Tibial nerve (tissue), 4 donors: Measurements from ENCODE around the gene PDE8B.

Experiments
- EP300 ChIP-seq, 2 donors: sonication (generic); formaldehyde crosslinking; IDR thresholded peaks; one replicate each; pipeline ENCODE4 v1.6.1; 2017; ENCODE audit warnings: antibody characterized with exemption in 2 of 2, mild to moderate bottlenecking in 1 of 2
- POLR2A ChIP-seq, 2 donors: fragments of 450-650 bp; IDR thresholded peaks; one replicate each; pipeline ENCODE4 v1.6.1; 2017; ENCODE audit warnings: antibody characterized with exemption in 2 of 2, mild to moderate bottlenecking in 2 of 2, moderate library complexity in 2 of 2
- TF ChIP-seq, protein P1 (sequence below), 5 experiments: fragments of 200-600 bp in 3 of 5; fragments of 450-650 bp in 2 of 5; sonication (generic) in 3 of 5; IDR thresholded peaks; one replicate each; pipeline ENCODE4 v1.5.1; 2016 to 2019; ENCODE audit warnings: antibody characterized with exemption in 5 of 5, mild to moderate bottlenecking in 3 of 5, moderate library complexity in 2 of 5

DNA sequence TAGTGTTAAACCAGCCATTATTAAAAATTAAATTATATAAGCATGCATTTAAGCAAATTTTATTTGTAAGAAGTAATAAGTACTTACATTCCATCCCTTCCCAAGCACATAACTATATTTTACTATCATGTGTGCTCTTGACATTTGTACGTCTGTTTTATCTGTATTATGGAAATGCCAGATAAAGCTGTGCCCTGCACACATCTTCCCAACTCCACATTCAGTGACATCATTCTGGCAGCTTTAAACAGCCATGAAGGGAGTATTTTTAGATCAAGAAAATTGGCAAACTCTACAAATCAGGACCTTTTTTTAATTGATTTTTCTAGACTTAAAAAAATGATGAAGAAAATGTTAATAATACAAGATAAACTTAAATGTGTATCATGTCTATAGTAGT is 150.5 kb downstream of the PDE8B start:
- TF ChIP-seq POLR2A (IDR thresholded peaks at IDR 0.05) (no peak), EP300 (IDR thresholded peaks at IDR 0.05) (no peak)
- TF ChIP-seq, protein P1, sequence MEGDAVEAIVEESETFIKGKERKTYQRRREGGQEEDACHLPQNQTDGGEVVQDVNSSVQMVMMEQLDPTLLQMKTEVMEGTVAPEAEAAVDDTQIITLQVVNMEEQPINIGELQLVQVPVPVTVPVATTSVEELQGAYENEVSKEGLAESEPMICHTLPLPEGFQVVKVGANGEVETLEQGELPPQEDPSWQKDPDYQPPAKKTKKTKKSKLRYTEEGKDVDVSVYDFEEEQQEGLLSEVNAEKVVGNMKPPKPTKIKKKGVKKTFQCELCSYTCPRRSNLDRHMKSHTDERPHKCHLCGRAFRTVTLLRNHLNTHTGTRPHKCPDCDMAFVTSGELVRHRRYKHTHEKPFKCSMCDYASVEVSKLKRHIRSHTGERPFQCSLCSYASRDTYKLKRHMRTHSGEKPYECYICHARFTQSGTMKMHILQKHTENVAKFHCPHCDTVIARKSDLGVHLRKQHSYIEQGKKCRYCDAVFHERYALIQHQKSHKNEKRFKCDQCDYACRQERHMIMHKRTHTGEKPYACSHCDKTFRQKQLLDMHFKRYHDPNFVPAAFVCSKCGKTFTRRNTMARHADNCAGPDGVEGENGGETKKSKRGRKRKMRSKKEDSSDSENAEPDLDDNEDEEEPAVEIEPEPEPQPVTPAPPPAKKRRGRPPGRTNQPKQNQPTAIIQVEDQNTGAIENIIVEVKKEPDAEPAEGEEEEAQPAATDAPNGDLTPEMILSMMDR (IDR thresholded peaks at IDR 0.05), result no peak
